ENCODE results near the gene RASAL2.

RASAL2 gene

GRCh38 chr1:178470411-178470960, 376.6 kb downstream of the RASAL2 start:
- no peak for DNase-seq

GRCh38 chr1:178472531-178472930, 378.6 kb downstream of the RASAL2 start:
- no peak for DNase-seq

GRCh38 chr1:178477373-178477772, 383.5 kb downstream of the RASAL2 start:
- no peak for DNase-seq

DNA sequence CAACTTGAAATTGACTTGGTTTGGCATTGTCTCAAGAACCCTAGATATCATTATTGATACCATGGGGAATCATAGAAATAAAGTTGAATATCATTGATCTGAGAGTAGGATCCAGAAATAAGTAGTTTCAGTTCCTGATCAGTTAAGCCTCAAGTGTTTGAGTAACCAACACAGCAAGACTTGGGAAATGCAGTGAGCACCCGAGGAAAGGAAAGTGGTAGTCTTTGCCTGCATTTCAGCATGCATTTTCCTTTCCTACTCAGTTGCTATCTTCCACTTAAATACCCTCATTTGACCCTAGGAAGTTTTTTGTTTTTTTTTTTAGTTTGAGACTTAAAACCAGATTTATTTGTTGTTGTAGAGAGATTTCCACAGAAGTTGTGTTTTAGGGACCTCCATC, 383.9 kb downstream of the RASAL2 start:
- DNase-seq, result peak; percentile 47

DNA sequence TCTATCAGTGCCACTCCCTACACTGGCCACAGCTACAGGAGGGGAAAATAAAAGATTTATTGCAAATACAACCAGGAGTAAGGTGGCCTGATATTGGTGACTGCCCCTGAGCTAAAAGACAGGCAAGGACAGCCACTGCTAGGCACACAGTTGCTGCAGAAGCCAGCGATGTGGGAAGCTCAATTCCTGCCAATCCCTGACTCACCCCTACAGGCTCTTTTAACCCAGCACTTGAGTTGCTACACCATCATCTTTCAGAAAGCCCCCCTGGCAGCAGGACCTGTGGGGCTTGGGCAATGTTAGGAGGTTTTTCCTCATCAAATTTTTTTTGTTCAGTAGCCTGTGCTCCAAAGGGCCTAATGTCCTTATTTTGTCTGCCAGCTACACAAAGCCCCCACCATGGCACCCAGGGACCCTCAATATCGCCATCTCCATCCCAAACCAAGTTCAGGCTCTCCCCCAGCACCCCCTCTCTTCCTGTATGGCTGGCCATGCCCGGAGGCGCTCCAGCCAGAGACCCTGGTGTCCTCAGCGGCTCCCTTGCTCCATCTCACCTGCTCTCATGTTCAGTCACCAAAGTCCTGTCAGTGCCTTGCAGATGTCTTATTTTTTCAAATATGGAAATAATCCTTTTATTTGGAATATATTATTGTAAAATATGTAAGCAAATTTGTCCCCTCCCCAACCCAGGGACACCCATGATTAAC, 389.5 kb downstream of the RASAL2 start:
- DNase-seq, result no peak

DNA sequence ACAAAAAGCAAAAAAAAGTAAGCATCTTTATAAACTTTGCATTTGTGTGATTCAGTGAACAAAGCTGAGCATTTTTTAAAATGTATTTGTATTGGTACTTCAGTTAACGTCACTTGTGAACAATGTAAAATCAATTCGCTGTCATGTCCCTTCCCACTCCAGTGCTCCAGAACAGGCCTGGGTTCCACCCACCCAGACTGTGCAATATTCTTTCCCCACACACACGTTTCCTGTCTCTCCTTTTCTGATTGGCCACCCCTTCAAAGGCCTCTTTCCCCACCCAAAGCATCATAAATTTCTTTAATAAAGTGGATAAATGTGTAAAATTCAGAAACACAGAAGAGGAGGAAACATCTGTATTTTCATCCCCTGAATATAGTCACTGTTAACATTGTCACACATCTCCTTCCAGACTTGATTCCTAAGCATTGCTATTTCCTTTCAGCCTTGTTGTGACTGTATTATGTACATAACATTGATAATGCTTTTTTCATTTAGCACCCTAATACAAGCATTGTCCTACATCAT, 390.9 kb downstream of the RASAL2 start:
- no peak for DNase-seq

DNA sequence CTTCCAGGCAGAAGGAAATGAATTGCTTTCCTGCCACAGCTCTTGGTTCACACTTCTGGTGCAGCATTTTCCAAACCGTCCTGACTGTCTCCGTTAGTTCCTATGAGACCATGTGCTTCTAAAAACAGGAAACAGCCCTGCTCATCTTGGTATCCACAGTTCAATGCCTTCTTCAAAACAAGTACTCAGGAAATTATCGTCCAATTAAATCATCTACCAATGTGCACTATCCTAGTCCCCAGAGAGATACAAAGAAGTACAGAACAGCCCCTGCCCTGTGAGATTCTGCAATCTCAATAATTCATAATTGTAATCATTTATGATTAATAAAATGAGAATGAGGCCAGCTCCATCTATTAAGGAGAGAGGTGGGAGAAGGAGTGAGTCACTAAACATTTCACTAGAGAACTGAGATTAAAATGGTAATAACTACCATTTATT, 391.7 kb downstream of the RASAL2 start:
- DNase-seq, result no peak

DNA sequence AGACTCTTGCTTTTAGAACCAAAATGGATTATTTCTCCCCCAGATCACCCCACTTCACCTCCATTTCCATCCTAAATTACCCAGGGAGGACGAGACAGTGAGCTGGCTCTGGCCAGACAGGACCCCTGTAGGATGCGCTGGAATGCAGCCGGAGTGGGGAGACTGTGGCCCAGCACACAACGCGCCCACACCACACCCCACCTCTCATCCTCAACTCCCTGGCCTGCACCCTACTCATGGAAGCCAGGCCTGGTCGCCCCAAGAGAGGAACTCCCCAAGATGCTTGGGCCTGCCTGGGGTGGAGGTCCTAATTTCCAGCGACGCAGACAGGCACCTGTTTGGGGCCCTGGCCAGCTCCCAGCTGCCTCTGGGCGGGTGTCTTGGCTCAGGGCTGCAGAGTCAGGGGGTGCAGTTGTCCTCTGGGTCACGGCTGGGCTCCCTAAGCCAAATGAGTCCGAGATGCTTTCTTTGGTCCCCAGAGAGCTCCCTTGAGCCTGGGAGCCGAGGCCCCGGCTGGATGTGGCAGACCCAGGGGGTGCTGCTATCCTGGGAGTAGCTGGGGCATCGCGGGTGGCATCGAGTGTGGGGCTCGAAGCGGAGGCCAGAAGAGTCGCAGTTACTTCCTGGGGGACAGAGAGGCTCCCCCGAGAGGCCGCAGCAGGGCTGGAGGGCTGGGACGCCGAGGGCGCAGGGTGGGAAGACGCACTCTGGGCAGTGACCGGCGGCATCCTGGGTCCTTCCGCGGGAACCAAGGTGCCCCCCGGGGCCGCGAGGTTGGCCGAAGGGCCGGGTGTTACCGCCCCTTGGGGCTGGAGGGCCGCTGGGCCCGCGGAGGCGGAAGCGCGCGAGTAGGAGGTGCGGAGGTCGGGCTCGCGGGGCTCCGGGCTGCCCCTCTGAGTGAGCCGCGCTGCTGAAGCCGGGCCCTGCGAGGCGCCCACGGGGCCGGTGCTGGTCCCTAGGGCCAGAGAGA, 392.5 kb downstream of the RASAL2 start:
- no peak for DNase-seq

DNA sequence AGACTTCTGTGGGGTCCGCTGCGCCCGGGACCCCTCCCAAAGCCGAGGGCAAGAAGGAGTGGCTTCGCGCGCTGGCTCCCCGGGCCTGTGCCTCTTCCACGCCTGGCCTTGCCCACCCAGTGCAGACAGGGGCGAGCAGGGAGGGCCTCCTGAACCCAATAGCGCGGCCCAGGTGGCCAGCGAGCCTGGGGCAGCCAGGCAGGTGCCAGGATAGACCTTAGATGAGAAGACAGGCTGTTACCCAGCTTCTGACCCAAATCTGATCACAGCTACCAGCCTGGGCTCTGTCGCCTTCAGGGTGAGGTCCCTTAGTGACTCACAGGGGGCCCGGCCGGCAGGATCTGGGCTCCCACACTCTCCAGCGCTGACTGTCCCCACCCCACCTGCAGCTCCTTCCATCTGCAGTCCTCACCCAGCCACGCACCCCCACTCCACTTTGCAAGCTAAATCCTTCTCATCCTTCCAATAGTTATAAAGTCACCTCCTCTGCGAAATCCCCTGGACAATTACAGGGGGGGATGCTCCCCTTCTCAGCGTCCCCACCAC, 393.2 kb downstream of the RASAL2 start:
- no peak for DNase-seq

DNA sequence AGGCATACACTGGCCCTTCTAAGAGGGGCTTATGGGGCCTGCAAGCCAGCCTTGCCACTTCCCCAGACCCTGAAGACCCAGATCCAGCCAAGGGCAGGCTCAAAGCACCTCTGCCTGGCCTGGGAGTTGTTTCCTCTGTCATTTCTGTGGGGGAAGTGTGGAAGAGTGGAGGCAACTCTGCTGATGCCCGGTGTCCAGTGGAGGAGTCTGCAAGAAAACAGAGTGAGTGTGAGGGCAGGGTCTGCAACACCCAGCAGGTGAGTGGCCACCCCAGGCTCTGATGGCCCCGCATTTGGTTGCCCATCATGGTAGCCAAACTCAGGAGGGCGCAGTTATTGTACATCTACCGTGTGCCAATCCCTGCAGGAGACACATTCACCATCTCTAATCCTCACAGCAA, 394.5 kb downstream of the RASAL2 start:
- DNase-seq, result no peak

DNA sequence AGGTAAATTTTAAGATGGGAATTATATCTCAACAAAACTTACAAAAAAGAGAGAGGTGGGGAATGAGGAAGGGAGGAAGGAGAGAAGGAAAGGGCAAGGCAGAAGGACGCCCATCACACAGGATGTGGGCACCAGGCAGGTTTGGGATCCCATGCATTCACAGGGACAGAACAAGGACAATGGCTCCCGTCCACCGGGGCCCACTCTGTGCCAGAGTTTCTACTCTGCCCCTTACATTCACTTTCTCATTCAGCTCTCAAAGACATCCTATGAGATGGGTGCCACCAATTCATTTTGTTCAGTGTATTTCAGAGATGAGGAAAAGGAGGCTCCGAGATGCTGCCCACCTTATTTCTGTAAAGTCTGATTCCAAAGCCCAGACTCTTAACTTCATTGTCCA, 395.5 kb downstream of the RASAL2 start:
- DNase-seq, result no peak

DNA sequence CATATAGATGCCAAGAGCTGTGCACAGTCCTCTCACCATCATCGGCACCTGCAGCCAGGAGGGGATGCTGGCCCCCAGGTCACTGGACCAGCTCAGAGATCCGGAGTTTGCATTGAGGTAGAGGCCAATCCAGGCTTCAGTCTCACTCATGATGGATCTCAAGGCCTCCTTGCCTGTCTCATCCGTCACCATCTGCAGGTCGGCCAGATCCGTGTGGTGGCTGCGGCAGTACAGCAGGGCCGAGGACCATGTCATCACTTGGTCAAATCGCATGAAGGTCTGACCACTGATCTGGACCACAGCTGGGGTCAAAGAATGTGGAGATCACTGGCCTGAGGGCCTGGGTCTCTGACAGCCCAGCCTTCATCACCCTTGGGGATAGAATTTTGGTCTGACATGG, 396.2 kb downstream of the RASAL2 start:
- no peak for DNase-seq

- DNase-seq, result no peak
Observed at GRCh38 chr1:178490967-178491366, 397.1 kb downstream of the RASAL2 start.

DNA sequence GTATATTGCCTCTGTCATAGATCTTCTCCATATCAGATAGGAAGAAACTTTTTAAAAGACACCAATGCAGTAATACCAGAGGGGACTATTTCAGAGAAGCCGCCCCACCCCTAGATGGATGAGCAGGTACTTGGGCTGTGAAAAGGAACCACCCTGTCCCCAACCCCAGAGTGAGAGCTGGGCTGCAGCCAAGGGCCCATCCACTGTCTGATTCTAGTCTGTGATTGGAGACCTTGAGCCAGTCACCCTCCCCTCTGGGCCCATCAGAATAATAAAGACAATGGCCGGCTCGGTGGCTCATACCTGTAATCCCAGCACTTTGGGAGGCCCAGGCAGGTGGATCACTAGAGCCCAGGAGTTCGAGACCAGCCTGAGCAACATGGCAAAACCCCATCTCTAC, 397.8 kb downstream of the RASAL2 start:
- no peak for DNase-seq

DNA sequence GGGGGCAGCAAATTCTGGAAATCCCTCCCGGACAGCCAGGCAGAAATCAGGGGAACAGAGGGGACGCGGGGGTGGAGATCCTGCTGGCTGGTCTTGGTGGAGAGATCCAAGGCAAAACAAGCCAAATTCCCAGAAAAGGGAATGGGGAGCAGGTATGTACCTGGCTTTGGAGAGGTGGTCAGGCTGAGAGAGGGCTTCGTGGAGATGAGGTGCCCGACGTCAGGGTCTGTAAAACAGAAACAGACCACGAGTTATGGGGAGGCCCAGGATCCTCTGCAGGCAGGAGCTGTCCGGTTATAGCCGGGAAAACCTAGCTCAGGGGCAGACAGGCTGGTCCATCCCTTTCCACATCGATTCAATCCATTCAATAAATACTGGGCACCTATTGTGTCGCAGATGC, 398.4 kb downstream of the RASAL2 start:
- no peak for DNase-seq

DNA sequence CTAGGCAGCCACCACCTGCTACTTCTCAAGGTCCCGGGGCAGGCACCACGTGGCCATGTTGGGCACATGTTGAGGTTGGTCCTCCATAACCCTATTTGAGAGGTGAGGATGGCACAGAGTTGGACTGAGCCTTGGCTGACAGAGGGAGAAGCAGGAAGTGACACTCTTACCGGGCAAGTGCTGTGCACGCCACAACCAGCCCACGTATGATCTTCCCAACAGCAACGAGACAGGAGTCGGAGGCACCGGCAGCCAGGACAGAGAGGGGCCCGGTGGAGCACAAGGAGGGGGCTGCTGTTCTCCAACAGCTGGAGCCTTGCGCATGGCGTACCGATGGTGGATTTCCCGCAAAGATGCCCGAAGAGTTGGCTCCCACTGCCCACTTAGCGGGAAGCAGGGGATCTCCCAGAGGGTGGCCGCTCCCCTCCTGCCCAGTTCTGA, 399.4 kb downstream of the RASAL2 start:
- no peak for DNase-seq

DNA sequence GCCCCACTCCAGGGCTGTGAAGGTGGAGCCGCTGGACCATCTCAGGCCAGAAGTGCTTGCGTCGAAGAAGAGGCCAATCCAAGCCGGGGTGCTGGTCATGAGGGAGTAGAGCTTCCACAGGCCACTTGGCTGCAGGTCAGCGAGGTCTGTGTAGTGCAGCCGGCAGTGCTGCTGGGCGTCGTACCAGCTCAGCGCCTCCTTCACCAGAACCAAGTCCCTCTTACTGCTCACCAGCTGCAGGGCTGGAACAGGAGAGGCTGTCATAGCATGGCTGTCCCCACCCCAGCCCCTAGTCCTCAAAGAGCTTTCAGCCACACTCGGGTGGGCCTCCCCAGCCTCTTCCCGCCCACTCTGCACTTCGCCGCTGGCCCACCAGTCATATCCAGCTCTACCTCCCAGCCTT, 400.7 kb downstream of the RASAL2 start:
- no peak for DNase-seq

GRCh38 chr1:178495158-178495557, 401.3 kb downstream of the RASAL2 start:
- no peak for DNase-seq

DNA sequence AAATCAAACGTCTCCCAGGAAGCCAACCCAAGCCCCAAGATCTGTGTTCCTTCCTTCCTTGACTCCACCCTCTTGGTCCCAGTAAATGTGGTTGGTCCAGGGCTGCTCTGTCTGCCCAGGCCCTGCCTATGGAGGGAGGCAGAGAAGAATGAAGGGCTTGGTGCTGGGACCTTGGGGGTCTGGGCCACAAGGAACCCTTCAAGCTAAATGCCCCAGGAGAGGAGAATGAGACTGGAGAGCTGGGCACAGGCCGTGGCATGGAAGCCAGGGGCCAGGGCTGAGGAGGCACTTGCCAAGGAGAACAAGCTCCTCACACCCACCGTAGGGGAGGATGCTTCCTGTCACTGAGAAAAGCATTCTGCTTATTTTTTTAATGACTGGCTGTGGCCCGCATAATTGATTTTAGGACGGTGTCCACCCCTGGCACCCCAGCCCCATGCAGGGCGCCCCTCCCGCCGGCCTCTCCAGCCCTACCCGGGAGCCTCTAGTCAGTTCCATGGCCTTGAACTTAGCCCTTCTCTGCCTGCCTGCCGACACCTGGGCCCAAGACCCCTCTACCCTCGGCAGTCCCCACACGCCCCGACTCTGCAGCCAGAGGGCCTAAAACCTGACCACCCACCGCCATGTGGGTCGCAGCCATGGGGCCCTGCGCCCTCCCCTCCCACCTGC, 402.0 kb downstream of the RASAL2 start:
- no peak for DNase-seq

DNA sequence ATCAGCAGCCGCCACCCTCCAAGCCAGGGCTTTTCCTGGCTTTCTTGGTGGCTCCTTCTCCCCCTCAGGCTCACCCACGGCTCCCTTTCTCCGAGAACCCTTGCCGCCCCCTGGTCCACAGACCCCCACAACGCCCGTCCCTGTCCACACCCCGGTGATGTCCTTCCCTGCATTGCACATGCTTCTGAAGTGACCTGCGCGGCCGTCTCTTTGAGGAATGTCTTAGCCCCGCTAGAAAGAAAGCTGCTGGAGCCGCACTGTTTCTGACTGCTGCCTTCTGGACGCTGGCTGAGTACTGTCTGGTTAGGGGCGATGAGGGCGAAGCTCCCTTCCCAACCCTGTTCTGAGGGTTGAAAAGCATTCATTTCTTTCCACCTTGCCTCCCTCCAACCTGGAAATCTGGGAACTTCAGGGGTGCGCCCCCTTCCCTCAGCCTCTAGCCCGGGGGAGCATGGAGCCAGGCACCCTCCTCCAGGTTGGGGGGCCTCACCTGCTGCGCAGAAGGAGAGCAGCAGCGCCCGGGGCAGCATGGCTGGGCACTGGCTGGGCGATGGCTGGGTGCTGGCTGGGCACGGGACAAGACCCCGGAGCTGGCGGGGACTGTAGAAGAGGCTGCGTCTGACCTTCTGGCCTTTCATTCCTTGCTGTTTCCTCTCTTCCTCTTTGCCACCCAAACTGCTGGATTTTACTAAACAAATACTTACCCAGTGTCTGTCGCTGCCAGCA, 402.7 kb downstream of the RASAL2 start, which contains the start of gene CLEC20A:
TSS of gene CLEC20A (minus strand) at position 555 of the 726 bp plus-strand sequence. CDS start at position 530, 25 bp downstream.
- DNase-seq, result no peak

DNA sequence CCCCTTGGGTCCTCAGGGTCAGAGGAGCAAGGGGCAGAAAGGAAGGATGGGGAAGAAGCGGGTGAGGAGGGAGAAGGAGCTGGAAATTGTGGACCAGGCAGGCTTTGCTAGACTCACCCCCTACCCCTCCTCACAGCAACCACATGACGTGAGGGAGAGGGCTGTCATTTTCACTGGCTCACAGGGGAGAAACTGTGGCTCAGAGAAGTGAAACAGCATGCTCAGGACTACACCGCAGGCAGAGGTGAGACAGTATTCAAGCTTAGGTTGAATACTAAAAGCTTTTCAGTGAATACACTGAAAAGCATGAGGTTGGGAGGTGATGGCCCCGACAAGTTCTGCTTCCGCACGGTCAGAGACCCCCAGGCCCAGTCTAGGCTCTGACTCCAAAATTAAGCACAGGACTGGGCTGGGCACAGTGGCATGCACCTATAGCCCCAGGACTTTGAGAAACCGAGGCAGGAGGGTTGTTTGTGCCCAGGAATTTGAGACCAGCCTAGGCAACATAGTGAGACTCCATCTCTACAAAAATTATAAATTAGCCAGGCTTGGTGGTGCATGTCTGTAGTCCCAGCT, 404.1 kb downstream of the RASAL2 start:
- no peak for DNase-seq
